ENCODE measurements around the gene DENND11.

Gene DENND11

GRCh38 chr7:141702047-141702567 is at the start of gene DENND11:
Gene DENND11 (minus strand): TSS chr7:141702166. CDS start chr7:141702153, 13 bp downstream.
- DNase-seq: peak; percentile 52

GRCh38 chr7:141748396-141748795 is 46.4 kb upstream of the DENND11 start:
- no peak for DNase-seq

GRCh38 chr7:141744131-141744530 is 42.2 kb upstream of the DENND11 start:
- no peak for DNase-seq

GRCh38 chr7:141742229-141742628 is 40.3 kb upstream of the DENND11 start:
- no peak for DNase-seq

- DNase-seq: no peak
These were observed 37.3 kb upstream of the DENND11 start for GRCh38 chr7:141739250-141739649.

- DNase-seq: no peak
These were observed 36.6 kb upstream of the DENND11 start for GRCh38 chr7:141738592-141739013.

- peak; percentile 88 for DNase-seq
These were observed 36.0 kb upstream of the DENND11 start, which contains the start of gene SSBP1 for GRCh38 chr7:141737836-141738591. Gene SSBP1 (plus strand): TSS chr7:141738358. CDS start chr7:141739167, 809 bp downstream.

GRCh38 chr7:141737118-141737835 is 35.3 kb upstream of the DENND11 start:
- no peak for DNase-seq

- DNase-seq: no peak
These were observed 29.6 kb upstream of the DENND11 start for GRCh38 chr7:141731476-141732149.

- no peak for DNase-seq
These were observed 27.1 kb upstream of the DENND11 start for GRCh38 chr7:141729020-141729419.

GRCh38 chr7:141722529-141722928 is 20.6 kb upstream of the DENND11 start:
- DNase-seq: no peak

- no peak for DNase-seq
These were observed 15.5 kb upstream of the DENND11 start for GRCh38 chr7:141717450-141717849.

- DNase-seq: no peak
These were observed 14.1 kb upstream of the DENND11 start for GRCh38 chr7:141715794-141716689.

GRCh38 chr7:141715018-141715417 is 13.1 kb upstream of the DENND11 start:
- DNase-seq: no peak

GRCh38 chr7:141714571-141714970 is 12.6 kb upstream of the DENND11 start:
- DNase-seq: no peak

GRCh38 chr7:141713890-141714289 is 11.9 kb upstream of the DENND11 start:
- no peak for DNase-seq

- no peak for DNase-seq
These were observed 10.8 kb upstream of the DENND11 start for GRCh38 chr7:141712603-141713255.

- DNase-seq: no peak
These were observed 8.3 kb upstream of the DENND11 start for GRCh38 chr7:141710301-141710700.

- DNase-seq: no peak
These were observed 7.8 kb upstream of the DENND11 start for GRCh38 chr7:141709749-141710148.

- no peak for DNase-seq
These were observed 7.4 kb upstream of the DENND11 start for GRCh38 chr7:141709318-141709717.

GRCh38 chr7:141708351-141708750 is 6.4 kb upstream of the DENND11 start, which contains the start of gene WEE2:
Gene WEE2 (plus strand): TSS chr7:141708353. CDS start chr7:141708759, 406 bp downstream.
- DNase-seq: no peak

Data from activated CD8-positive, alpha-beta memory T cell treated with anti-CD3 and anti-CD28 coated beads, Interleukin-2, amount 50 U/mL, for 4 hours (primary cell).